ENCODE data around the gene SORT1. TPM values are rescaled to one million over a fixed set of nuclear protein-coding genes. Genes with fewer than 3 reads are reported as not detected.

SORT1 gene
- total RNA-seq, 2 experiments from 2014 or later: 21.8 to 45.5 TPM

GRCh38 chr1:109361069-109361468, 36.6 kb downstream of the SORT1 start:
- ChIA-PET POLR2A (interaction anchor here (0.8 to 1.6 kb wide), 4 partner anchors 9 to 53 kb away, joined by 3 to 7 read pairs (median 3); no protein-coding TSS in a partner anchor), CTCF (ENCODE audit: unreplicated experiment) (no interaction called here)
- Histone ChIP-seq H3K4me3 (ENCODE audit: low read depth, low read length, poor library complexity, severe bottlenecking) (no peak overlapping the region), H3K79me2 (ENCODE audit: insufficient read depth, low read depth, low read length) (no peaks in the 10 kb centered on the region), H3K27ac (ENCODE audit: low read depth, low read length, poor library complexity, severe bottlenecking) (no peak overlapping the region), H3K9me2 (ENCODE audit: insufficient read depth, low read length) (no peaks in the 10 kb centered on the region), H4K20me1 (ENCODE audit: insufficient read depth, low read length) (no peaks in the 10 kb centered on the region), H3K36me3 (ENCODE audit: insufficient read depth, low read length) (peaks cover 20% of the 10 kb centered on the region), H3K4me1 (ENCODE audit: insufficient read depth, low read length, poor library complexity, severe bottlenecking) (peaks cover 37% of the 10 kb centered on the region), H3K4me2 (ENCODE audit: low read length) (no peak overlapping the region), H3K9me3 (ENCODE audit: low read length) (no peaks in the 10 kb centered on the region), H2AFZ (ENCODE audit: low read length) (no peak overlapping the region)
- no peak for TF ChIP-seq CTCF (conservative IDR thresholded peaks at IDR 0.05; ENCODE audit: low read length)
- TF ChIP-seq EZH2phosphoT487 (IDR thresholded peaks at IDR 0.05; ENCODE audit: borderline replicate concordance, low read depth, low read length): no peak
- no TSS peak for BruUV-seq (replicated peaks)
- DNase-seq (ENCODE audit: low spot score): no peak
- intact Hi-C loops (cut with micrococcal nuclease; ENCODE audit: unreplicated experiment): no loop called here

- peaks cover 15% of the 10 kb centered on the region for H3K4me1 ChIP-seq (ENCODE audit: insufficient read depth, low read length, poor library complexity, severe bottlenecking)
- no peak overlapping the region for H3K4me2 ChIP-seq (ENCODE audit: low read length)
- no peaks in the 10 kb centered on the region for H4K20me1 ChIP-seq (ENCODE audit: insufficient read depth, low read length)
- ChIA-PET CTCF (ENCODE audit: unreplicated experiment) (no interaction called here), POLR2A (interaction anchor here (1.0 kb wide), 1 partner anchor 8 kb away, joined by 3 read pairs; no protein-coding TSS in a partner anchor)
- H3K27ac ChIP-seq (ENCODE audit: low read depth, low read length, poor library complexity, severe bottlenecking): no peak overlapping the region
- intact Hi-C loops (cut with micrococcal nuclease; ENCODE audit: unreplicated experiment): no loop called here
- H3K79me2 ChIP-seq (ENCODE audit: insufficient read depth, low read depth, low read length): no peaks in the 10 kb centered on the region
- H3K9me3 ChIP-seq (ENCODE audit: low read length): no peaks in the 10 kb centered on the region
- H3K9me2 ChIP-seq (ENCODE audit: insufficient read depth, low read length): no peaks in the 10 kb centered on the region
- no peak for DNase-seq (ENCODE audit: low spot score)
- no peak overlapping the region for H2AFZ ChIP-seq (ENCODE audit: low read length)
- no TSS peak for BruUV-seq (replicated peaks)
- TF ChIP-seq EZH2phosphoT487 (IDR thresholded peaks at IDR 0.05; ENCODE audit: borderline replicate concordance, low read depth, low read length) (no peak), CTCF (conservative IDR thresholded peaks at IDR 0.05; ENCODE audit: low read length) (no peak)
- no peak overlapping the region for H3K4me3 ChIP-seq (ENCODE audit: low read depth, low read length, poor library complexity, severe bottlenecking)
- peaks cover under 1% of the 10 kb centered on the region; the same call in 1 of the 2 replicates for H3K36me3 ChIP-seq (ENCODE audit: insufficient read depth, low read length)
Observed at GRCh38 chr1:109357616-109358015, 40.1 kb downstream of the SORT1 start.

GRCh38 chr1:109356915-109357314, 40.8 kb downstream of the SORT1 start:
- no peaks in the 10 kb centered on the region for H3K9me3 ChIP-seq (ENCODE audit: low read length)
- no peaks in the 10 kb centered on the region for H3K79me2 ChIP-seq (ENCODE audit: insufficient read depth, low read depth, low read length)
- H3K36me3 ChIP-seq (ENCODE audit: insufficient read depth, low read length): peaks cover 6% of the 10 kb centered on the region; the same call in 1 of the 2 replicates
- H3K4me1 ChIP-seq (ENCODE audit: insufficient read depth, low read length, poor library complexity, severe bottlenecking): peaks cover 10% of the 10 kb centered on the region
- no peaks in the 10 kb centered on the region for H3K9me2 ChIP-seq (ENCODE audit: insufficient read depth, low read length)
- TF ChIP-seq EZH2phosphoT487 (IDR thresholded peaks at IDR 0.05; ENCODE audit: borderline replicate concordance, low read depth, low read length) (no peak), CTCF (conservative IDR thresholded peaks at IDR 0.05; ENCODE audit: low read length) (no peak)
- H3K4me2 ChIP-seq (ENCODE audit: low read length): no peak overlapping the region
- no peak for DNase-seq (ENCODE audit: low spot score)
- H2AFZ ChIP-seq (ENCODE audit: low read length): no peak overlapping the region
- no peaks in the 10 kb centered on the region for H4K20me1 ChIP-seq (ENCODE audit: insufficient read depth, low read length)
- no TSS peak for BruUV-seq (replicated peaks)
- ChIA-PET POLR2A (interaction anchor here (0.8 kb wide), 2 partner anchors 15 to 34 kb away, joined by 3 read pairs; no protein-coding TSS in a partner anchor), CTCF (ENCODE audit: unreplicated experiment) (interaction anchor here (0.6 kb wide), 1 partner anchor 35 kb away, joined by 3 read pairs; no protein-coding TSS in a partner anchor)
- H3K27ac ChIP-seq (ENCODE audit: low read depth, low read length, poor library complexity, severe bottlenecking): no peak overlapping the region
- no peak overlapping the region for H3K4me3 ChIP-seq (ENCODE audit: low read depth, low read length, poor library complexity, severe bottlenecking)
- intact Hi-C loops (cut with micrococcal nuclease; ENCODE audit: unreplicated experiment): no loop called here
